ENCODE measurements around the gene SMIM9.

GRCh38 chrX:154829134-154829533 is 5.3 kb downstream of the SMIM9 start:
- TF ChIP-seq POLR2A (IDR thresholded peaks at IDR 0.05) (no peak), EP300 (IDR thresholded peaks at IDR 0.05) (no peak)
- TF ChIP-seq, protein P1, sequence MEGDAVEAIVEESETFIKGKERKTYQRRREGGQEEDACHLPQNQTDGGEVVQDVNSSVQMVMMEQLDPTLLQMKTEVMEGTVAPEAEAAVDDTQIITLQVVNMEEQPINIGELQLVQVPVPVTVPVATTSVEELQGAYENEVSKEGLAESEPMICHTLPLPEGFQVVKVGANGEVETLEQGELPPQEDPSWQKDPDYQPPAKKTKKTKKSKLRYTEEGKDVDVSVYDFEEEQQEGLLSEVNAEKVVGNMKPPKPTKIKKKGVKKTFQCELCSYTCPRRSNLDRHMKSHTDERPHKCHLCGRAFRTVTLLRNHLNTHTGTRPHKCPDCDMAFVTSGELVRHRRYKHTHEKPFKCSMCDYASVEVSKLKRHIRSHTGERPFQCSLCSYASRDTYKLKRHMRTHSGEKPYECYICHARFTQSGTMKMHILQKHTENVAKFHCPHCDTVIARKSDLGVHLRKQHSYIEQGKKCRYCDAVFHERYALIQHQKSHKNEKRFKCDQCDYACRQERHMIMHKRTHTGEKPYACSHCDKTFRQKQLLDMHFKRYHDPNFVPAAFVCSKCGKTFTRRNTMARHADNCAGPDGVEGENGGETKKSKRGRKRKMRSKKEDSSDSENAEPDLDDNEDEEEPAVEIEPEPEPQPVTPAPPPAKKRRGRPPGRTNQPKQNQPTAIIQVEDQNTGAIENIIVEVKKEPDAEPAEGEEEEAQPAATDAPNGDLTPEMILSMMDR (IDR thresholded peaks at IDR 0.05), result no peak
